Measurements from ENCODE around the gene NSUN6.

Gene NSUN6

GRCh38 chr10:18651324-18652007 is at the start of gene NSUN6:
Gene NSUN6, minus strand, starts transcription at chr10:18651587. Its CDS starts 384 bp downstream, at chr10:18651203.
- H3K27me3 Mint-ChIP-seq (ENCODE audit: low read depth, poor library complexity): peaks cover 7% of the 10 kb centered on the region
- H3K36me3 Mint-ChIP-seq (ENCODE audit: low read depth): peaks cover 4% of the 10 kb centered on the region
- H3K4me1 Mint-ChIP-seq: peaks cover 30% of the 10 kb centered on the region
- TF ChIP-seq CTCF (IDR thresholded peaks at IDR 0.05): no peak
- DNase-seq: peak; percentile 88
- H3K4me3 Mint-ChIP-seq: peak within 1 kb of the TSS; percentile 98
- H3K27ac Mint-ChIP-seq: peak within 1 kb of the TSS; percentile 87
- no peaks in the 10 kb centered on the region for H3K9me3 Mint-ChIP-seq

DNA sequence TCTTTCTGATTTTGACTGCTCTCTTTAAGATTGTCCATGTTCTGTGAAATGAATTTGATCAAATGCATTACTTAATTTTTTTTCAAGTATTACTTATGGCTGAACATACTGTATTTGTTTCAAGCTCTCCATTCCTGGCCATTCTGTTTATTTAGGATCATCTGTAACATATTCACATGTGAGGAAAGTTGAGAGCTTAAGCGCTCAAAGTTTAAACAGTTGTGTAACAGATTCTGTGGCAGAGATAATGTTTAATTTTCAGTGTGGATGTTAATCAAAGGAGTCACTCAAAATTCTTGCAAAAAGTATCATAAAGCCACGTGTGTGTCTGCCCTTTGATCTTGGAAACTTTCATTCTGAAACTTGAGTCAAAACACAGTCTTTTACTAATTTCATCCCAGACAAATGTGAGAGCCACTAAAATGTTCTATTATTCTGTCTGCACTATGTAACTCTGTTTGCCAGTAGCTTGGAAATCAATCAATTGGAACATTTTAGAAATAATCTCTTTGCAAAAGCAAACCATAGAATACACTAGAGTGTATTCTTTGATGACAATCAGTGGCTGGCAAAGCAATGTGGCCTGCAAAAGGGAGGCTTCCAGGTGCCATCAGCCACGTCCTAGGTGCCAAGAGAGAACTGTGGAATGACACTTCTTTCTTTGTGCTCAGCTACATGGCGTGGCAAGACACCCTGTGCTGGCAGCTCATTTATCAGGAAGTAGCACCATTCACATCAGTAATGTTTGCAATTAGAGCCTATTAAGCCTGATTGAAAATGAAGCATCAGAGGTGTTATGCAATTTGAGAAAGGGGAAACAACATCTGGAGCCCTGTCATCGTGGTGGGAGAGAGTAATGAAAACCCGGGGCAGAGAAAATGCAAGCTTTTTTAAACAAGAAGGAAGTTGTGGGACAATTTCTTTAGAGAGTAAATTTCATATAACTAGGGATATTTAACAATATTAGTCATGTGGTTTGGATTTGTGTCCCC is 48.8 kb upstream of the NSUN6 start:
- DNase-seq: no peak
- Mint-ChIP-seq H3K9me3 (peaks cover 13% of the 10 kb centered on the region), H3K27me3 (ENCODE audit: low read depth, poor library complexity) (no peaks in the 10 kb centered on the region), H3K36me3 (ENCODE audit: low read depth) (no peaks in the 10 kb centered on the region), H3K4me1 (no peaks in the 10 kb centered on the region), H3K27ac (no peak overlapping the region), H3K4me3 (no peak overlapping the region)
- no peak for TF ChIP-seq CTCF (IDR thresholded peaks at IDR 0.05)

DNA sequence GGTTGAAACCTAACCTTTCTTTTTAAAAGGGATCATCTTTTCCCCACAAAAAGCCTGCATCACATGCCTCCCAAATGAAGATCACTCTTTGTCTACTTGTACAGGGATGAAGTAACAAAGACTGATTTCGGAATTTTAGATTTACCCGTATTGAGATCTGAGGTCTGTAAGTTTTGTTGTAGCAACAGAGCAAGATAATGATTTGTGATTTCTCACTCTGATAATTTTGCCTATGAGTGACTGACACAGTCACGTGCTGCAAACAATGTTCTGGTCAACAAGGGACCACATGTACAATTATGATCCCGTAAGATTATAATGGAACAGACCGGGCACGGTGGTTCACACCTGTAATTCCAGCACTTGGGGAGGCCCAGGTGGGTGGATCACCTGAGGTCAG is 39.2 kb upstream of the NSUN6 start:
- H3K4me1 Mint-ChIP-seq: no peaks in the 10 kb centered on the region
- H3K27me3 Mint-ChIP-seq (ENCODE audit: low read depth, poor library complexity): peaks cover 9% of the 10 kb centered on the region
- no peak for TF ChIP-seq CTCF (IDR thresholded peaks at IDR 0.05)
- no peaks in the 10 kb centered on the region for H3K36me3 Mint-ChIP-seq (ENCODE audit: low read depth)
- peaks cover 4% of the 10 kb centered on the region for H3K9me3 Mint-ChIP-seq
- H3K27ac Mint-ChIP-seq: no peak overlapping the region
- DNase-seq: no peak
- H3K4me3 Mint-ChIP-seq: no peak overlapping the region

GRCh38 chr10:18689498-18689897 is 38.1 kb upstream of the NSUN6 start:
- Mint-ChIP-seq H3K27me3 (ENCODE audit: low read depth, poor library complexity) (peaks cover 9% of the 10 kb centered on the region), H3K9me3 (peaks cover 4% of the 10 kb centered on the region), H3K27ac (peak overlapping the region; percentile 26), H3K4me1 (no peaks in the 10 kb centered on the region), H3K36me3 (ENCODE audit: low read depth) (no peaks in the 10 kb centered on the region), H3K4me3 (no peak overlapping the region)
- peak; percentile 41 for TF ChIP-seq CTCF (IDR thresholded peaks at IDR 0.05)
- no peak for DNase-seq

- TF ChIP-seq CTCF (IDR thresholded peaks at IDR 0.05): no peak
- H3K27ac Mint-ChIP-seq: no peak overlapping the region
- H3K9me3 Mint-ChIP-seq: no peaks in the 10 kb centered on the region
- no peak for DNase-seq
- H3K4me1 Mint-ChIP-seq: no peaks in the 10 kb centered on the region
- peaks cover 9% of the 10 kb centered on the region for H3K36me3 Mint-ChIP-seq (ENCODE audit: low read depth)
- H3K4me3 Mint-ChIP-seq: no peak overlapping the region
- peaks cover 9% of the 10 kb centered on the region for H3K27me3 Mint-ChIP-seq (ENCODE audit: low read depth, poor library complexity)
These were observed 36.3 kb upstream of the NSUN6 start for GRCh38 chr10:18687706-18688105.

Measured in nephron progenitor cell (in vitro differentiated cells).